GM19239 (cell line): ENCODE results near the gene SLAIN2.
A peak's percentile ranks its signal among the peaks of the same experiment; 100 is the strongest.

Experiments
- DNase-seq: peaks from one replicate; pipeline ENCODE4 v3.0.0; 2011; ENCODE audit warnings: low spot score; ENCODE audit not compliant: insufficient read length
- FAIRE-seq: peaks from 2 replicates; lab custom pipeline; 2011; peaks lifted over from hg19 to GRCh38; lab: Jason Lieb, UNC

Gene SLAIN2

GRCh38 chr4:48333587-48333986, 7.7 kb upstream of the SLAIN2 start:
- no peak for DNase-seq
- no peak for FAIRE-seq

GRCh38 chr4:48334236-48334635, 7.1 kb upstream of the SLAIN2 start:
- FAIRE-seq (no peak), DNase-seq (no peak)

DNA sequence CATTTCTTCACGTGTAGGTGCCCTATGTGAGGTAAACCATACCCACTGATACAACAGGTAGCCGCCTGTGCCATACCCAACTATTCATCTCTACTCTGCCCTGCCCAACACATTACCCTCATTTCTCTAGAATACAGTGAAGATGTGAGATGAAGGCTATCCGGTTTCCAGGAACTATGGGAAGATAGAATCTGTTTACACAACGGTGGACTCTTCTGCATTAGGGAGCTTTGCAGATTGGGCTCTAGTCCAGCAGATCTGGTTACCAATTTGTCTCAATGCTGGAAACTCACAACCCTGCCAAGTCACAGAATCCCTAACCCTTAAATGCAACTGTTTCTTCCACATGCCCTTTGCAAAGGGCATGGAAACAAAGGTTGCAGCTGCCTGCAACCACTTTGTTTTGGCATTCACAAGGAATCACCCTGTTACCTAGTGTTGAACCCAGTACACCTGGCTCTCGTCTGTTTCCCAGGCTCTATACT, 6.4 kb upstream of the SLAIN2 start:
- no peak for FAIRE-seq
- DNase-seq, result no peak

- no peak for DNase-seq
- no peak for FAIRE-seq
These were observed 5.0 kb upstream of the SLAIN2 start for GRCh38 chr4:48336146-48336870.

- FAIRE-seq, result no peak
- no peak for DNase-seq
These were observed 3.6 kb upstream of the SLAIN2 start for GRCh38 chr4:48337731-48338130.

DNA sequence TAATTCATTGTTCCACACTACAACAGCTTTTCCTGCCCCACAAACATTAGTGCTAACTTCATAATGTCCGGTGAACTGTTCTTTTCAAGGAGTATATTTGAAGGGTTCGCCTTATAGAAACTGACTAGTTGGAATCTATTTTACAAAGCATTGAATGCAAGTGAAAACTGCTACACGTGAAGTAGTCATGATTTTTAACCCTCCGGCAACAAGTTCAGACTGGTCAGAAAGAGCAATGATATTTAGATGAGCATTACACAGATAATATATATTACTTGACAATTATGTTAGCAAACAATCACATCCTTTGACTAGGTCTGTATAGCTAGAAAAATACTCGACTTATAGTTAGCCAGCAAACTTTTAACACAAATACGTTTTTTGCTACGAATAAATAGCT, 1.7 kb upstream of the SLAIN2 start:
- FAIRE-seq (no peak), DNase-seq (no peak)

DNA sequence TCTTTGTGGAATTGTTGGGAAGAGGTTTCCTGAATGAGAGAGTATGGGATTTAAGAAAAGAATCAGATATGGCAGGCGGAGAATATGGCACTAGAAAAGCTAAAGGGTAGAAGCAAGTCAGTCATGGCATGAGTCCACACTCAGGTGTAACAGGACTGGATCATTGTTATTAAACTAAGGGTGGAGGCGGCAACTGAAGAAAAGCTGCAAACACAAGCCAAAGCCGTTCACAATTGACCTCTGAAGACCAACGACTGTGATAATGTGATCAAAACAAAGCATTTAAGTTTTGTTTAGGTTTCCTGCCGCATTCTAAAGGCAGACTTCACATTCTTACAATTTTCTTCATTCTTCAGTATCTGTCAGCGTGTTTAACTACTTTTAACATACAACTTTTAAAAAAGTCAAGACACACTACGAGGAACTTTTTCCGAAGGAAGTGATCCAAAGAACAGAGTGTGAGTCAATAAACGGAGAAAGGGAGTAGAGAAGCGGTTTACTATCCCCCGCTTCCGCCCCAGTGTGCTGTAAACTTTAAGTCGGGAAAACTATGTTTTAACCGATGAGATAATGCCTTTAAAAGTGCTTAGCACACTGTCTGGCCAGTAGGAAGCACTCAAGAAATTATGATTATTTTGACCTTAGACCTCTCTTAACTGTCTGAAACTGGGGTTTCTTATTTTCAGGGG, 909 bp upstream of the SLAIN2 start:
- peak; percentile 33 for FAIRE-seq

DNA sequence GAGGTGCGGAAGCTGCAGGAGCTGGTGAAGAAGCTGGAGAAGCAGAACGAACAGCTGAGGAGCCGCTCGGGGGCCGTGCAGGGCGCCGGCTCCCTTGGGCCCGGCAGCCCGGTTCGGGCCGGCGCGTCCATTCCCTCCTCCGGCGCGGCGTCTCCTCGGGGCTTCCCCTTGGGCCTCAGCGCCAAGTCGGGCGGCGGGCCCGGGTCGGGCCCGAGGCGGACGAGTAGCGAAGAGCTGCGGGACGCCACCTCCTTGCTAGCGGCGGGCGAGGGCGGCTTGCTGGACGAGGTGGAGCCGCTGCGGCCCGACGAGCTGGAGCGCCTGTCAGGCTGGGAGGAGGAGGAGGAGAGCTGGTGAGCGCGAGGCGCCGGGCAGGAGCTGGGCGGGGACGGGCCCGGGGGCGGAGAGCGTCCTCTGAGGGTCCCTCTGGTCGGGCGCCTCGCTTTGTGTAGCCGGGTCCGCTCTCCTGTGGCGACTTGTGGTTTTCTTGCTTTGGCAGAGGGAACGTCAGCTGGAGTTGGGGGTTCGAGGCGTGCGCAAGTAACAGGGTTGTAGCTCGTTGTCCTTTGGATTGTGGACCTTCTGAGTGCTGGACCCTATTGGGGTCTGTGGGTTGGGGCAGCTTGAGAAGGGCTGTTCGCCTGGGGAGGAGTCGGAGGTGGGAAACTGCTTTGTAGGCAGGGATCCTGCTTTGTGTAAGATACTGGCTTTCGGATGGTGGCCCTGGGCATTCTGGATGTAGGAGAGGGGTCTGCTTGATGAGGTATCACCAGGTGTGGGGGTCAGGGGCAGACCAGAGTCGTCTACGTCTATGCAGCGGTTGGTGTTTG, 662 bp downstream of the SLAIN2 start:
- no peak for DNase-seq

More for the DNA sequence above, 909 bp upstream of the SLAIN2 start:
- no peak for DNase-seq

GRCh38 chr4:48342606-48342880, 1.2 kb downstream of the SLAIN2 start:
- no peak for FAIRE-seq
- DNase-seq, result no peak

More for the DNA sequence above, 662 bp downstream of the SLAIN2 start:
- no peak for FAIRE-seq

- FAIRE-seq, result peak; percentile 71
- DNase-seq, result no peak
These were observed 1.7 kb downstream of the SLAIN2 start for GRCh38 chr4:48343035-48343434.

- DNase-seq (no peak), FAIRE-seq (no peak)
These were observed 2.2 kb downstream of the SLAIN2 start for GRCh38 chr4:48343551-48343950.

- no peak for FAIRE-seq
- no peak for DNase-seq
These were observed 4.2 kb downstream of the SLAIN2 start for GRCh38 chr4:48345542-48345941.

GRCh38 chr4:48346594-48346993, 5.3 kb downstream of the SLAIN2 start:
- DNase-seq (no peak), FAIRE-seq (peak; percentile 51)

DNA sequence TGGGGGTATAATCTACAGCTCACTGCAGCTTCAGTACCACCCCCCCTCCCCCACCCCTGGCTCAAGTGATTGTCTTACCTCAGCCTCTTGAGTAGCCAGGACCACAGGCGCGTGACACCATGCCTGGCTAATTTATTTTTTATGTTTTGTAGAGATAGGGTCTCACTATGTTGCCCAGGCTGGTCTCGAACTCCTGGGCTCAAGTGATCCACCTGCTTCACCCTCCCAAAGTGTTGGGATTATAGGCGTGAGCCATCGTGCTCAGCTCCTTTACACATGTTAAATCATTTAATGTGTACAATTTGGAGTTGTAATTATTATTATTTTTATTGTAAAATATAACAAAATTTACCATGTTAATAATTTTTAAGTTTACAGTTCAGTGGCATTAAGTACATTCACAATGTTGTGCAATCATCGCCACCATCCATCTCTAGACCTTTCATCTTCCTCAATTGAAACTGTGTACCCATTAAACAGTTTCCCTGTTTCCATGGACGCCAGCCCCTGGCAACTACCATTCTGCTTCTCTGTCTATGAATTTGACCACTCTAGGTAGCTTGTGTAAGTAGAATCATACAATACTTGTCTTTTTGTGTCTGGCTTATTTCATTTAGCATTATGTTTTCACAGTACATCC, 6.1 kb downstream of the SLAIN2 start:
- peak; percentile 37 for FAIRE-seq
- no peak for DNase-seq

DNA sequence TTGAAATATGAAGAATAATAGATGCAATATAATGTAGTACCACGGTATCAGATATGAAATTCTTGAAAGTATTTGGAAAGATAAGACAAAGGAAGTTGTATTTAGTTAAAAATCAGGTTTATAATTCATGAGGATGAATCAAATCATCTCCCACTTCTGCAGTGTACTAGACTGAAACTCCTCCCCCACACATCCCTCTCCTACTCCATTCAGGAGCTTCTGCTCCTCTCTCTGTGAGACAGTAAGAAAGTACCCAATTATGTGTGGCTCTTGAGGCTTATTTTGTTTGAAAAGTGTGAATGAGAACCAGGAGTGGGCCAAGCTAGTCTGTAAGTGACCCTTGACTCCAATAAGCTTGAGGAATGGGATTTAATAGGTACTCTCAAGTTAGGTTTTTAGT, 9.5 kb downstream of the SLAIN2 start:
- DNase-seq (no peak), FAIRE-seq (no peak)

DNA sequence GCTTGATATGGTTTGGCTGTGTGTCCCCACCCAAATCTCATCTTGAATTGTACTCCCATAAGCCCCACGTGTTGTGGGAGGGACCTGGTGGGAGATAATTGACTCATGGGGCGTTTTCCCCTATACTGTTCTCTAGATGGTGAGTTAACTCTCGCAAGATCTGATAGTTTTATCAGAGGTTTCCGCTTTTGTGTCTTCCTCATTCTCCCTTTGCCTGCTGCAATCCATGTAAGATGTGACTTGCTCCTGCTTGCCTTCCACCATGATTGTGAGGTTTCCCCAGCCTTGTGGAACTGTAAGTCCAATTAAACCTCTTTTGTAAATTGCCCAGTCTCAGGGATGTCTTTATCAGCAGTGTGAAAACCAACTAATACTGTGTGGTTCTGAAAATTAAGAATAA, 11.5 kb downstream of the SLAIN2 start:
- DNase-seq (no peak), FAIRE-seq (no peak)

DNA sequence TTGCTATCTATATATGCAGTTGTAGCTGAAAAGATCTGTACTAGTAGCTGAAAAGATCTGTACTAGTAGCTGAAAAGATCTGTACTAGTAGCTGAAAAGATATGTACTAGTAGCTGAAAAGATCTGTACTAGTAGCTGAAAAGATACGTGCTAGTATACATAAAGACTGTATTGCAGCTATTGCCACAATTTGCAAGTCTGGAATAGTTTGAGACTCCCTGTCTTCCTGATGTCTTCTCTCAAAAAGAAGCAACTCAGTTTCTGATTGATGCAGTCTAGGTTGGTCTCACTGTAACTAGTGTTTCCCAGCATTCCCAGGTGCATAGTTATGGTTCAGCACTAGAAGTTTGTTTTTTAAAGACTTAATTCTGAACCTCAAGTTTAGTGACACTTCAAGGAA, 15.0 kb downstream of the SLAIN2 start:
- DNase-seq (no peak), FAIRE-seq (no peak)

GRCh38 chr4:48360285-48361011, 19.1 kb downstream of the SLAIN2 start:
- no peak for DNase-seq
- FAIRE-seq, result no peak

GRCh38 chr4:48361012-48361400, 19.7 kb downstream of the SLAIN2 start:
- DNase-seq, result no peak
- no peak for FAIRE-seq

DNA sequence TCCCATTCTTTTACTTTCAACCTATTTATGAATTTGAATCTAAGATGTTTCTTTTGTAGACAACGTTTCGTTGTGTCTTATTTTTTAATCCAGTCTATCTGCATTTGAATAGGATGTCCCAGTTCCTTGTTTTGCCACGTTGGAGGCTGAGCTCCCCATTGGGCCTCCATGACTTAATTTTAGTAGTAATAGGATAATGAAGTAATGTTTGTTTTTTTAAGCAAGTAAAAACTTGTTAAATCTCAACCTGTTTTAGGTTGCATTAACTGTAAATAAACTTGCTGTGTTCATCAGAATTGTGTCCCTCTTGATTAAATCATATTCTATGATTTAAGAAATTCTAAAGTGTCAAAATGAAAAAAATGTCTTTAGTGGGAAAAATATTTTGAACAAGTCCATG, 25.3 kb downstream of the SLAIN2 start:
- DNase-seq (no peak), FAIRE-seq (no peak)
